DOHH2 (cell line): ENCODE measurements around the gene JUN.

Experiments
- H3F3A ChIP-seq: fragments of 200-600 bp; sonication (generic), shearing (Covaris generic); 2 replicates; pipeline ENCODE4 v1.6.0; 2016; ENCODE audit warnings: antibody characterized with exemption, mild to moderate bottlenecking; ENCODE audit not compliant: control insufficient read depth, insufficient read depth
- H3K27ac ChIP-seq: fragments of 200-600 bp; sonication (generic); 2 replicates; pipeline ENCODE4 v1.5.1; 2014; ENCODE audit warnings: low read depth, mild to moderate bottlenecking, low read length, moderate library complexity
- H3K27me3 ChIP-seq: fragments of 200-600 bp; sonication (generic); 2 replicates; pipeline ENCODE4 v1.6.1; 2014; ENCODE audit warnings: mild to moderate bottlenecking, low read length, mixed read lengths; ENCODE audit not compliant: control insufficient read depth
- H3K36me3 ChIP-seq: fragments of 200-600 bp; sonication (generic); 2 replicates; pipeline ENCODE4 v1.6.1; 2014; ENCODE audit warnings: mild to moderate bottlenecking, low read length, moderate library complexity, mixed read lengths; ENCODE audit not compliant: control insufficient read depth
- H3K4me1 ChIP-seq: fragments of 200-600 bp; sonication (generic); 2 replicates; pipeline ENCODE4 v1.6.1; 2014; ENCODE audit warnings: mild to moderate bottlenecking, low read length, mixed read lengths; ENCODE audit not compliant: control insufficient read depth
- H3K4me2 ChIP-seq: fragments of 200-600 bp; sonication (generic); 2 replicates; pipeline ENCODE4 v1.6.0; 2014; ENCODE audit warnings: mild to moderate bottlenecking, low read length, moderate library complexity
- H3K4me3 ChIP-seq: fragments of 200-600 bp; sonication (generic); 2 replicates; pipeline ENCODE4 v1.5.1; 2014; ENCODE audit warnings: mild to moderate bottlenecking, low read length, mixed read lengths
- H3K79me2 ChIP-seq: fragments of 200-600 bp; sonication (generic); 2 replicates; pipeline ENCODE4 v1.6.1; 2014; ENCODE audit warnings: mild to moderate bottlenecking, low read length, mixed read lengths; ENCODE audit not compliant: control insufficient read depth
- H3K9me2 ChIP-seq: fragments of 200-600 bp; sonication (generic); replicated peaks from 2 replicates; pipeline ENCODE4 v1.6.1; 2014; ENCODE audit warnings: mild to moderate bottlenecking, low read length, mixed read lengths; ENCODE audit not compliant: control insufficient read depth
- H3K9me3 ChIP-seq: fragments of 200-600 bp; sonication (generic); 2 replicates; pipeline ENCODE4 v1.6.1; 2014; ENCODE audit warnings: antibody characterized with exemption, low read length, mixed read lengths; ENCODE audit not compliant: control insufficient read depth, insufficient read depth
- H4K20me1 ChIP-seq: fragments of 200-600 bp; sonication (generic); 2 replicates; pipeline ENCODE4 v1.6.0; 2014; ENCODE audit warnings: low read depth, mild to moderate bottlenecking, antibody characterized with exemption, low read length, moderate library complexity; ENCODE audit not compliant: control insufficient read depth, insufficient read depth
- EZH2phosphoT487 ChIP-seq: fragments of 200-600 bp; sonication (generic); IDR thresholded peaks from 2 replicates; pipeline ENCODE4 v1.6.1; 2017; ENCODE audit warnings: borderline replicate concordance, mild to moderate bottlenecking, antibody characterized with exemption, low read length, moderate library complexity, mixed read lengths
- TF ChIP-seq, protein P1 (sequence below): fragments of 200-600 bp; sonication (generic); IDR thresholded peaks from one replicate; pipeline ENCODE4 v1.5.1; 2014; ENCODE audit warnings: antibody characterized with exemption, mild to moderate bottlenecking, low read depth, low read length; ENCODE audit not compliant: poor library complexity, severe bottlenecking

Gene JUN

DNA sequence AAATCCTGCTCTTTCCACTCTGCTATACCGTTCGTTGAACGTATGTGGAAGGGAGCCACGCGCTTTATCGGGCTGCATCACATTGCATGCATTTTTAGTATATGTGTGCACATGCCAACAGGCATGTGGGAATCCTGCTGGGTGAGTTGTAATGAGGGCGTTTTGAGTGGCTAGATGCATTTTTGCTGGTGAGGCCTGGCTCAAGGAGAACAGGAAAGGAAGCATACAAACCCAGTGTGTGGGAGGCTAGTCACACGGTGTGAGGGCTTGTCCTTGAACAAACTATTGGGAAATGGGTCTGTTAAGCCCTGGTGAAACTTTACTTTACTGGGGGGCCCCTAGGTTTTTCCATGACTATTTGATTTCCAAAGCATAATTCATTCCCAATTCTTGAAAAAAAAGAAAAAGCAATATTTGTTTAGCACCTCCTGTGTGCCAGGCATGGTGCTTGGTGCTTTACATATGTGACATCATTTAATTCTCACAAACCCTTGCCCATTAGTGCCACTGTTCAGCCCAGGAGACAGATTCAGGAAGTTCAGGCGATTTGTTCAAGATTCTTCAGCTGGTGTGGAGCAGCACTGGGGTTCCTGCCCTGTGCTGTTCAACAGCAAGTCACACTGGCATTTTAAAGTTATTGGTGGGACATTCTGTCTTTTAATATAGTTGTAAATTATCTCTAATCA lies 25.6 kb upstream of the JUN start:
- no peaks in the 10 kb centered on the region for H4K20me1 ChIP-seq
- TF ChIP-seq, protein P1, sequence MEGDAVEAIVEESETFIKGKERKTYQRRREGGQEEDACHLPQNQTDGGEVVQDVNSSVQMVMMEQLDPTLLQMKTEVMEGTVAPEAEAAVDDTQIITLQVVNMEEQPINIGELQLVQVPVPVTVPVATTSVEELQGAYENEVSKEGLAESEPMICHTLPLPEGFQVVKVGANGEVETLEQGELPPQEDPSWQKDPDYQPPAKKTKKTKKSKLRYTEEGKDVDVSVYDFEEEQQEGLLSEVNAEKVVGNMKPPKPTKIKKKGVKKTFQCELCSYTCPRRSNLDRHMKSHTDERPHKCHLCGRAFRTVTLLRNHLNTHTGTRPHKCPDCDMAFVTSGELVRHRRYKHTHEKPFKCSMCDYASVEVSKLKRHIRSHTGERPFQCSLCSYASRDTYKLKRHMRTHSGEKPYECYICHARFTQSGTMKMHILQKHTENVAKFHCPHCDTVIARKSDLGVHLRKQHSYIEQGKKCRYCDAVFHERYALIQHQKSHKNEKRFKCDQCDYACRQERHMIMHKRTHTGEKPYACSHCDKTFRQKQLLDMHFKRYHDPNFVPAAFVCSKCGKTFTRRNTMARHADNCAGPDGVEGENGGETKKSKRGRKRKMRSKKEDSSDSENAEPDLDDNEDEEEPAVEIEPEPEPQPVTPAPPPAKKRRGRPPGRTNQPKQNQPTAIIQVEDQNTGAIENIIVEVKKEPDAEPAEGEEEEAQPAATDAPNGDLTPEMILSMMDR = no peak
- TF ChIP-seq EZH2phosphoT487 = no peak

GRCh38 chr1:58808077-58808476 lies 24.2 kb upstream of the JUN start:
- no peaks in the 10 kb centered on the region for H3K9me3 ChIP-seq
- no peak overlapping the region for H3K27ac ChIP-seq
- no peak overlapping the region for H3K4me3 ChIP-seq
- no peaks in the 10 kb centered on the region for H3K9me2 ChIP-seq
- H3F3A ChIP-seq = no peaks in the 10 kb centered on the region
- peaks cover 8% of the 10 kb centered on the region; the same call in 1 of the 2 replicates for H3K4me1 ChIP-seq
- H4K20me1 ChIP-seq = no peaks in the 10 kb centered on the region
- no peak for TF ChIP-seq EZH2phosphoT487
- TF ChIP-seq, protein P1 = no peak
- no peaks in the 10 kb centered on the region for H3K79me2 ChIP-seq
- no peak overlapping the region for H3K4me2 ChIP-seq
- H3K27me3 ChIP-seq = no peaks in the 10 kb centered on the region
- no peaks in the 10 kb centered on the region for H3K36me3 ChIP-seq

More for the DNA sequence above, 25.6 kb upstream of the JUN start:
- no peaks in the 10 kb centered on the region for H3K27me3 ChIP-seq
- H3K36me3 ChIP-seq = no peaks in the 10 kb centered on the region
- peaks cover 8% of the 10 kb centered on the region; the same call in 1 of the 2 replicates for H3K4me1 ChIP-seq
- no peaks in the 10 kb centered on the region for H3F3A ChIP-seq
- H3K4me2 ChIP-seq = no peak overlapping the region
- H3K27ac ChIP-seq = no peak overlapping the region
- H3K79me2 ChIP-seq = no peaks in the 10 kb centered on the region; the same call in 1 of the 2 replicates
- H3K9me2 ChIP-seq = no peaks in the 10 kb centered on the region
- H3K4me3 ChIP-seq = no peak overlapping the region
- H3K9me3 ChIP-seq = no peaks in the 10 kb centered on the region

DNA sequence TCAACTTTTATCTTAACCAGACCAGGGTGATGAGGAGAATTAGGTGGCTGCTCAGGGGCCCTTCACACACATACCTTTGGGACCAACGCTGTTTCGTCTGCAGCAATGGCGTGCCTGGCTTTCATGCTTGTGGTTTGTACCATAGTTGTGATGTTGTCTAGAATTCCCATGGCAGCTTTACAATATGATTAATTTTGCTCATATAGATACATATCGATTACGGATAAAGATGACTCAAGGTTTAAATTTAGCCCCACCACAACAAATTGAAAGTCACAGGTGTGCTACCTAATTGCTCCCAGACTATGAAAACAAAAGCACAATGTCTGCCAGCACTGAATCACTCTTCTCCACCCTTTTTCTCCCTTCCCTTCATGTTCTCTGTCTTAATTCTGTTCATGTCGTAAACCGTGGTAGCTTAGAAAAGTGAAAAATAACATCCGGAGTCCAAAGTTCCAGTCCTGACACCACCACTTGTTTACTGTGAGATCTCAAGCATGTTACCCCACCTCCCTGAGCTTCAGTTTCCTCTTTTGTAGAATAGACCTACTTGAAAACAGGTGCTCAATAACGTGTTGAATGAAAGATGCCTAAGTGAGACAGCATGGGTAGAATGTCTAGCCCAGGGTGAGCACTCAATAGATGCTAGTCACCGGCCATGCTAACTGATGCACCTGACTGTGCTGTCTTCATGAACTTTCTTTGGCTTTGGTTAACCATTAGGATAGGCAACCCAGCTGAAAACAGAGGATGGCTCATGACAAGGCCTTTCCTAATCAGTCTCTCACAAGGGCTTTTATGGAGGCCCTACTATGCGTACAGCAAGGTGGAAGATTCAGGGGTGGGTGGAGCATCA lies 22.1 kb upstream of the JUN start:
- H3K27me3 ChIP-seq = no peaks in the 10 kb centered on the region
- H3K9me2 ChIP-seq = no peaks in the 10 kb centered on the region
- no peaks in the 10 kb centered on the region for H3K36me3 ChIP-seq
- TF ChIP-seq EZH2phosphoT487 = no peak
- TF ChIP-seq, protein P1 = no peak
- H3K4me2 ChIP-seq = no peak overlapping the region
- no peaks in the 10 kb centered on the region for H4K20me1 ChIP-seq
- no peaks in the 10 kb centered on the region for H3K9me3 ChIP-seq
- peaks cover 8% of the 10 kb centered on the region; the same call in 1 of the 2 replicates for H3K4me1 ChIP-seq
- no peaks in the 10 kb centered on the region for H3F3A ChIP-seq
- H3K79me2 ChIP-seq = no peaks in the 10 kb centered on the region
- no peak overlapping the region for H3K27ac ChIP-seq
- no peak overlapping the region for H3K4me3 ChIP-seq
